GM12872 (cell line): Measurements from ENCODE around the gene EVI2A.

ENCODE experiments used
- TF ChIP-seq, protein P1 (sequence below): IDR thresholded peaks from 3 replicates; pipeline ENCODE4 v1.5.1; 2011; ENCODE audit warnings: low read depth, mild to moderate bottlenecking, low read length, moderate library complexity; ENCODE audit not compliant: insufficient read depth

The EVI2A gene

DNA sequence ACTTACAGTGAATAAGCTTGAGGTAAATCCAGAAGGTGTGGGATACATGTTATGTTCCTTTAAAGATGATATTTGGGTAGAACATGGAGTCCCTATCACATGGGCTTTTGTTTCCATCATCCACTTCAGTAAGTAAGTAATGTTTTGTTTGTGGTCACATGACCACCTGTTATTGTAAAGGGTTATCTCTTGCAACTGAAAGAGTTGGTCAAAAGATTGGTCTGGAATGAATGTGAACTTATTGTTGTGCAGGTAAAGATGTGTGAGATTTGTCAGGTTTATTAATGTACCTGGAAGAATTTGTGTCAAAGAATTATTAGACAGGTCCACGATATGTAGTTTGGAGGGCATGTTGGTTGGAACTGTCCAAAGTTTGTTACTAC lies 25.9 kb downstream of the EVI2A start:
- TF ChIP-seq, protein P1, sequence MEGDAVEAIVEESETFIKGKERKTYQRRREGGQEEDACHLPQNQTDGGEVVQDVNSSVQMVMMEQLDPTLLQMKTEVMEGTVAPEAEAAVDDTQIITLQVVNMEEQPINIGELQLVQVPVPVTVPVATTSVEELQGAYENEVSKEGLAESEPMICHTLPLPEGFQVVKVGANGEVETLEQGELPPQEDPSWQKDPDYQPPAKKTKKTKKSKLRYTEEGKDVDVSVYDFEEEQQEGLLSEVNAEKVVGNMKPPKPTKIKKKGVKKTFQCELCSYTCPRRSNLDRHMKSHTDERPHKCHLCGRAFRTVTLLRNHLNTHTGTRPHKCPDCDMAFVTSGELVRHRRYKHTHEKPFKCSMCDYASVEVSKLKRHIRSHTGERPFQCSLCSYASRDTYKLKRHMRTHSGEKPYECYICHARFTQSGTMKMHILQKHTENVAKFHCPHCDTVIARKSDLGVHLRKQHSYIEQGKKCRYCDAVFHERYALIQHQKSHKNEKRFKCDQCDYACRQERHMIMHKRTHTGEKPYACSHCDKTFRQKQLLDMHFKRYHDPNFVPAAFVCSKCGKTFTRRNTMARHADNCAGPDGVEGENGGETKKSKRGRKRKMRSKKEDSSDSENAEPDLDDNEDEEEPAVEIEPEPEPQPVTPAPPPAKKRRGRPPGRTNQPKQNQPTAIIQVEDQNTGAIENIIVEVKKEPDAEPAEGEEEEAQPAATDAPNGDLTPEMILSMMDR, result no peak

DNA sequence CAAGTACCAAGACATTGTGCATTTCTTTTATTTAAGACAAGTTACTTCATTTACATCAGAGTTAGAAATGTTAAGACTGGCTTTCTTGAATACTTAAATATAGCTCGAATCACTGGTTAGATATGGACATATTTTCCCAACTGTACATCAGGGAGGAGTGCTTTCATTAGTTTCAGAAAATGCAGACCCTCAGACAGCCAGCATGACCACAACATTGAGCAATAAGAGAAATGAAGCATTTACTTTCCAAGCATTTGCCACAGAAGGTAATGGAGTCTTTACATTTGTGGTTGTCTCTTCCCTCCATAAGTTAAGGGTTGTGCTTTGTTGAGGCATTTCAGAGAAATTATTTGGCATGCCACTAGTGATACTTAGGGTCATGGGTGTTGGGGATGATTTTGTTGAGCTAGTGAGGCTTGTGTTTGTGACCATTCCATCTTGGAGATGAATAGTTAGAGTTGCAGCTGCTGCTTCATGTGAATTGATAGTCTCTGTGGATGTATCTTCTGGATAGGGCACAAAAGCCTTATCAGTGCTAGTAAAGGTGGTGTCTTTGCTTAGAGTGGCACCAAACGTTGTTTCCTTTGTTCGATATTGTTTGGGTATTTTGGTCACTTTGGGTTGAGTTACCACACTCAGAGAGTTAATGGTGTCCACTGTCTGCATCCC lies 26.5 kb downstream of the EVI2A start:
- TF ChIP-seq, protein P1, result no peak

- TF ChIP-seq, protein P1, result no peak
Measured at GRCh38 chr17:31294231-31294630, 27.2 kb downstream of the EVI2A start.

- TF ChIP-seq, protein P1, result no peak
Measured at GRCh38 chr17:31293581-31293980, 27.8 kb downstream of the EVI2A start.

GRCh38 chr17:31291820-31292219 lies 29.6 kb downstream of the EVI2A start:
- TF ChIP-seq, protein P1, result no peak

DNA sequence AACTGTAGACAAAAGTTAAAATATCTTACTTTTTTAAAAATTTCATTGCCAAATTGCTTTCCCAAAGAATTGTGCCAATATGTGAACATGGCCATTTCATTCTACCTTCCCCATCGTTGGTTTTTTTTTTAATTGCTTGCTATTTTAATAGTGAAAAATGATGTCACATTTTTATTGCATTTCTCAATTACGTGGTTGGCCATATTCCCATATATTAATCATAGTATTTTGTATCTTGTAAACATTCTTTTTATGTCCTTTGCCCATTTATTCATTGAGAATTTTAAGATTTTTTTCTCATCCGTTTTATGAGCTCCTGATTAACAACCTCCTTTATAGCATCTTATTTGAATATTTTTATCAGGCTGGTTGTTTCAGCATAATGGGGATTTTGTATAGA lies 31.6 kb downstream of the EVI2A start:
- TF ChIP-seq, protein P1, result no peak

GRCh38 chr17:31286587-31286986 lies 34.8 kb downstream of the EVI2A start:
- TF ChIP-seq, protein P1, result no peak; the same call in 2 of the 3 replicates
